ENCODE results near the gene DISC1. TPM values are rescaled to one million over a fixed set of nuclear protein-coding genes. Genes with fewer than 3 reads are reported as not detected.

DISC1 gene
- total and polyA plus RNA-seq, 2 donors (not counting 3 experiments of a cell fraction or from before 2014, with no cell fraction given): 3.3 to 14.7 TPM

DNA sequence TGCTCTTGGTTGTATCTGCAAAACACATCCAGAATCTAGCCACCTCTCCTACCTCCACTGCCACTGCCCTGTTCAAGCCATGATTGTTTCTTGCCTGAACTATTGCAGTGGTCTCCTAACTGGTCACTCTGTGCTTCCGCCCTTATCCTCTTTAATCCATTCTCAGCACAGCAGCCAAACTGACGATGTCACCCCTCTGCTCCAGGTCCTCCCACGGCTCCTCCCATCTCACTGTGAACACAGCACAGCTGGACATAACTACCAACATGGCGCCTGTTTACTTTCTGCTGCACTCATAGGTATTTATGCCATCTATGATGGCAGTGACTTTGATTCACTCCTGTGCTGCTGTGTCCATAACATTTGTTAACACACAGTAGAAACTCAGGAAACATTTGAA is 406.7 kb downstream of the DISC1 start:
- Histone ChIP-seq H3K4me3 (replicated peaks in 1 of 3; ENCODE audit: insufficient read depth in 1 of 3, low read depth in 1 of 3, low read length in 3 of 3) (no peak overlapping the region), H3K9me1 (replicated peaks; ENCODE audit: control insufficient read depth, extremely low read depth, insufficient read depth, low read length) (no peaks in the 10 kb centered on the region), H4K20me1 (replicated peaks; ENCODE audit: control insufficient read depth, extremely low read depth, insufficient read depth, low read length) (no peaks in the 10 kb centered on the region), H3K79me2 (ENCODE audit: control insufficient read depth, insufficient read depth, low read length) (no peaks in the 10 kb centered on the region), H3K36me3 (ENCODE audit: control insufficient read depth in 2 of 2, extremely low read depth in 1 of 2, insufficient read depth in 2 of 2, low read length in 2 of 2) (no peaks in the 10 kb centered on the region), H3K4me2 (ENCODE audit: insufficient read depth, low read length) (no peak overlapping the region), H3K9ac (replicated peaks; ENCODE audit: extremely low read depth, insufficient read depth, low read length) (no peak overlapping the region), H3K27ac (ENCODE audit: insufficient read depth, low read depth, low read length) (no peak overlapping the region), H3K4me1 (ENCODE audit: control insufficient read depth, extremely low read depth, insufficient read depth, low read length) (no peaks in the 10 kb centered on the region), H3K27me3 (ENCODE audit: control insufficient read depth in 2 of 2, insufficient read depth in 2 of 2, low read length in 2 of 2) (no peaks in the 10 kb centered on the region), H2AFZ (ENCODE audit: low read depth, low read length) (no peak overlapping the region), H3K9me3 (replicated peaks; ENCODE audit: control insufficient read depth, insufficient read depth, low read length) (no peaks in the 10 kb centered on the region)
- POLR2A ChIA-PET: no interaction called here
- FAIRE-seq: no peak
- CTCF ChIA-PET: no interaction called here
- dilution Hi-C loops (cut with MboI; ENCODE audit: extremely low pct_ligation_motif_present, low sequenced_read_pairs) (no loop called here), intact Hi-C loops (cut with micrococcal nuclease) (no loop called here)
- BruUV-seq (replicated peaks): no TSS peak
- TF ChIP-seq FOS (IDR thresholded peaks at IDR 0.05; ENCODE audit: borderline replicate concordance, insufficient read depth, low read length) (no peak), POLR2AphosphoS5 (IDR thresholded peaks at IDR 0.05; ENCODE audit: insufficient read depth, low read depth, low read length) (no peak), JUN (IDR thresholded peaks at IDR 0.05; ENCODE audit: borderline replicate concordance, insufficient read depth, insufficient read length, low read depth) (no peak), EZH2 (IDR thresholded peaks at IDR 0.05; ENCODE audit: borderline replicate concordance, low read depth, low read length, severe bottlenecking) (no peak), MYC (IDR thresholded peaks at IDR 0.05; ENCODE audit: low read depth, low read length) (no peak), GATA2 (IDR thresholded peaks at IDR 0.05; ENCODE audit: insufficient read depth, insufficient read length, low read depth, low read length) (no peak), POLR2A (IDR thresholded peaks at IDR 0.05; ENCODE audit: low read depth, low read length) (no peak)
- TF ChIP-seq, protein P1, sequence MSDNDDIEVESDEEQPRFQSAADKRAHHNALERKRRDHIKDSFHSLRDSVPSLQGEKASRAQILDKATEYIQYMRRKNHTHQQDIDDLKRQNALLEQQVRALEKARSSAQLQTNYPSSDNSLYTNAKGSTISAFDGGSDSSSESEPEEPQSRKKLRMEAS (IDR thresholded peaks at IDR 0.05; ENCODE audit: insufficient read depth, insufficient read length): no peak
- TF ChIP-seq, protein P2, sequence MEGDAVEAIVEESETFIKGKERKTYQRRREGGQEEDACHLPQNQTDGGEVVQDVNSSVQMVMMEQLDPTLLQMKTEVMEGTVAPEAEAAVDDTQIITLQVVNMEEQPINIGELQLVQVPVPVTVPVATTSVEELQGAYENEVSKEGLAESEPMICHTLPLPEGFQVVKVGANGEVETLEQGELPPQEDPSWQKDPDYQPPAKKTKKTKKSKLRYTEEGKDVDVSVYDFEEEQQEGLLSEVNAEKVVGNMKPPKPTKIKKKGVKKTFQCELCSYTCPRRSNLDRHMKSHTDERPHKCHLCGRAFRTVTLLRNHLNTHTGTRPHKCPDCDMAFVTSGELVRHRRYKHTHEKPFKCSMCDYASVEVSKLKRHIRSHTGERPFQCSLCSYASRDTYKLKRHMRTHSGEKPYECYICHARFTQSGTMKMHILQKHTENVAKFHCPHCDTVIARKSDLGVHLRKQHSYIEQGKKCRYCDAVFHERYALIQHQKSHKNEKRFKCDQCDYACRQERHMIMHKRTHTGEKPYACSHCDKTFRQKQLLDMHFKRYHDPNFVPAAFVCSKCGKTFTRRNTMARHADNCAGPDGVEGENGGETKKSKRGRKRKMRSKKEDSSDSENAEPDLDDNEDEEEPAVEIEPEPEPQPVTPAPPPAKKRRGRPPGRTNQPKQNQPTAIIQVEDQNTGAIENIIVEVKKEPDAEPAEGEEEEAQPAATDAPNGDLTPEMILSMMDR (IDR thresholded peaks at IDR 0.05; ENCODE audit: extremely low read depth in 1 of 2, insufficient read depth in 1 of 2, low read depth in 1 of 2, low read length in 2 of 2): no peak
- DNase-seq (ENCODE audit: low read depth, low spot score): no peak
